Stimulated activated CD4-positive, alpha-beta T cell treated with anti-CD3 and anti-CD28 coated beads, Interleukin-2, amount 100 ng/mL, for 24 hours (primary cell): ENCODE measurements around the gene HEBP1.

ENCODE experiments used
- DNase-seq, 2 donors: peaks; one replicate each; pipeline ENCODE4 v3.0.0-alpha.2; 2020

HEBP1 gene

GRCh38 chr12:13023811-13024530 is 23.9 kb upstream of the HEBP1 start:
- DNase-seq = no peak

GRCh38 chr12:13022851-13023271 is 22.8 kb upstream of the HEBP1 start:
- DNase-seq = no peak

GRCh38 chr12:13011098-13011497 is 11.0 kb upstream of the HEBP1 start:
- DNase-seq = no peak

- DNase-seq = no peak
Measured at GRCh38 chr12:13008741-13009380, 8.8 kb upstream of the HEBP1 start.

GRCh38 chr12:13007496-13008233 is 7.6 kb upstream of the HEBP1 start:
- DNase-seq = no peak

GRCh38 chr12:13005649-13006048 is 5.6 kb upstream of the HEBP1 start:
- DNase-seq = no peak

- no peak for DNase-seq
Measured at GRCh38 chr12:13004986-13005385, 4.9 kb upstream of the HEBP1 start.

GRCh38 chr12:13004361-13004760 is 4.3 kb upstream of the HEBP1 start:
- DNase-seq = no peak

- no peak for DNase-seq
Measured at GRCh38 chr12:13002301-13003097, 2.4 kb upstream of the HEBP1 start.

- no peak for DNase-seq
Measured at GRCh38 chr12:13001775-13002040, 1.6 kb upstream of the HEBP1 start.

- DNase-seq = peak; percentile 33 to 44
Measured at GRCh38 chr12:13000925-13001774, 1.1 kb upstream of the HEBP1 start.

- no peak for DNase-seq
Measured at GRCh38 chr12:13000616-13000924, 505 bp upstream of the HEBP1 start.

GRCh38 chr12:12999271-12999958 is 650 bp downstream of the HEBP1 start:
- no peak for DNase-seq

- DNase-seq = no peak
Measured at GRCh38 chr12:12998248-12998647, 1.8 kb downstream of the HEBP1 start.

- no peak for DNase-seq
Measured at GRCh38 chr12:12997734-12998133, 2.3 kb downstream of the HEBP1 start.

- no peak for DNase-seq
Measured at GRCh38 chr12:12997156-12997555, 2.9 kb downstream of the HEBP1 start.

- no peak for DNase-seq
Measured at GRCh38 chr12:12996209-12996608, 3.9 kb downstream of the HEBP1 start.

GRCh38 chr12:12995088-12995487 is 5.0 kb downstream of the HEBP1 start:
- no peak for DNase-seq

GRCh38 chr12:12993367-12993766 is 6.7 kb downstream of the HEBP1 start:
- DNase-seq = no peak

- no peak for DNase-seq
Measured at GRCh38 chr12:12992418-12993130, 7.5 kb downstream of the HEBP1 start.
